Astrocyte of the spinal cord (primary cell): ENCODE results near the gene PDE6B.
"Not testable (repeated sequence)": the region's sequence is repeated elsewhere in the genome, so short reads cannot be mapped to it uniquely, and the experiment has no call there.

Experiments used
- DNase-seq: peaks from one replicate; pipeline ENCODE4 v3.0.0; 2011; ENCODE audit warnings: low read depth, low spot score
- H3K4me3 ChIP-seq: 2 replicates; pipeline ENCODE4 v1.5.1; 2011; ENCODE audit warnings: low read depth, mild to moderate bottlenecking, low read length, moderate library complexity
- CTCF ChIP-seq: IDR thresholded peaks from 2 replicates; pipeline ENCODE4 v1.5.1; 2012; ENCODE audit warnings: low read depth, mild to moderate bottlenecking, low read length, inconsistent platforms
- in situ Hi-C: cut with HindIII; loops from 2 replicates; pipeline ENCODE4 v1.10.0; 2017; ENCODE audit warnings: low sequenced_read_pairs

Gene PDE6B

GRCh38 chr4:589219-589963 is 36.0 kb upstream of the PDE6B start:
- TF ChIP-seq CTCF, result no peak
- in situ Hi-C loops, result no loop called here
- no peak for DNase-seq
- no peak overlapping the region for H3K4me3 ChIP-seq

GRCh38 chr4:590313-590841 is 35.0 kb upstream of the PDE6B start:
- in situ Hi-C loops, result no loop called here
- no peak overlapping the region for H3K4me3 ChIP-seq
- no peak for DNase-seq
- no peak for TF ChIP-seq CTCF

GRCh38 chr4:592178-592577 is 33.2 kb upstream of the PDE6B start:
- in situ Hi-C loops, H3K4me3 ChIP-seq, DNase-seq: not testable (repeated sequence)

GRCh38 chr4:592825-593520 is 32.4 kb upstream of the PDE6B start:
- no peak for TF ChIP-seq CTCF
- no peak for DNase-seq
- no peak overlapping the region for H3K4me3 ChIP-seq
- in situ Hi-C loops, result no loop called here

GRCh38 chr4:598925-599324 is 26.4 kb upstream of the PDE6B start:
- in situ Hi-C loops, result no loop called here
- no peak for DNase-seq
- H3K4me3 ChIP-seq, result no peak overlapping the region
- TF ChIP-seq CTCF, result no peak

- in situ Hi-C loops, result no loop called here
- no peak for DNase-seq
- TF ChIP-seq CTCF, result no peak
- H3K4me3 ChIP-seq, result no peak overlapping the region
Observed at GRCh38 chr4:600166-600565, 25.2 kb upstream of the PDE6B start.

- no peak for TF ChIP-seq CTCF
- H3K4me3 ChIP-seq, result no peak overlapping the region
- DNase-seq, result no peak
- in situ Hi-C loops, result no loop called here
Observed at GRCh38 chr4:600850-601515, 24.4 kb upstream of the PDE6B start.
